ENCODE data around the gene SMNDC1.

Gene SMNDC1

DNA sequence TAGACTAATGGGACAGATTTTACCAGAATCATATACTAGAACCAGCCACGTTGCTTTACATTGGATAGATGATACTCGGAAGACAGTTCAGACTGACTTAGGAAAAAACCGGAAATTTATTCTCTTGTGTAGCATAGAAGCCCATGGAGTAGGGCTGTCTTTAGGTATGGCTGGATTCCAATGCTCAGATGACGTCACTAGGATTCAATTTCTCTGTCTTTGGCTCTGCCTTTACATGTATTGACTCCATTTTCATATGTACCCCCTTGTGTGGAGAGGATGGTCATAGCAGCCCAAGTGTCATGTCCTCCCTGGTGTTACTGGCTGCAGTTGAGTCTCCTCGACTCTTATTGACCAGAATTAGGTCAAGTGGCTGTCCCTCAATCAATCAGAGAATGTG, 39.2 kb upstream of the SMNDC1 start:
- Histone ChIP-seq H3K4ac (ENCODE audit: low read depth, low read length) (no peak overlapping the region), H2AK5ac (ENCODE audit: low read length) (no peak overlapping the region), H3K23ac (ENCODE audit: low read length) (peak overlapping the region; percentile 56)

DNA sequence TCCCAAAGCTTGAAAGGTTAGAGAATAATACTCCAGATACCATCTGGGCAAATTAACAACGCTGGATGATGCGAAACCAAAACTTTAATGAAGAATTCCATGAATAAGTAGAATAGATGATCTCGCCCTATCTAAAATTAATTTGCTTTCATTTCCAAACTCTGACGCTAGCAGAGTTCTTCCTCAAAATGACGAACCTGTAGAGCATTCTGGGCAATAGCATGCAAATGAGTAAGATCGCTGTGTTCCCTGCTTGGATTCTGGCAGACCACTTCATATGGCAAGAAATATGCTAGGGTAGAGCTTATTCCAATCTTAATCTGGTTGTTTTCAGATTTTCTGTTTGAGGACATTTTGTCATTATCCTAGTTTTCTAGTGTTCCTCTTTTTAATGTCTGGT, 36.1 kb upstream of the SMNDC1 start:
- no CpG with 5 or more reads among the region's 6 CpGs for WGBS (ENCODE audit: extremely low coverage, insufficient coverage, low lambda C conversion rate)
- H2AK5ac ChIP-seq (ENCODE audit: low read length): no peak overlapping the region
- H3K27ac ChIP-seq (ENCODE audit: low read depth, low read length): no peak overlapping the region
- no peak overlapping the region for H3K18ac ChIP-seq (ENCODE audit: low read length)
- H3K27me3 ChIP-seq (ENCODE audit: insufficient read depth, low read length, poor library complexity): no peaks in the 10 kb centered on the region
- H2BK15ac ChIP-seq (replicated peaks; ENCODE audit: low read depth): no peak overlapping the region
- no peak overlapping the region for H4K5ac ChIP-seq (ENCODE audit: low read length)
- no peak overlapping the region for H3K4ac ChIP-seq (ENCODE audit: low read depth, low read length)
- H3K56ac ChIP-seq (ENCODE audit: low read length): no peak overlapping the region
- H3K36me3 ChIP-seq (ENCODE audit: control insufficient read depth, insufficient read depth, low read length): no peaks in the 10 kb centered on the region
- H3K4me1 ChIP-seq (ENCODE audit: control insufficient read depth, low read depth, low read length): peaks cover 3% of the 10 kb centered on the region
- no peaks in the 10 kb centered on the region for H3K79me2 ChIP-seq (ENCODE audit: control insufficient read depth, insufficient read depth, low read length)
- no peak overlapping the region for H3K4me2 ChIP-seq (ENCODE audit: low read length)
- H4K8ac ChIP-seq (ENCODE audit: low read depth, low read length): no peak overlapping the region
- H3K79me1 ChIP-seq (ENCODE audit: low read length): no peaks in the 10 kb centered on the region
- H3K4me3 ChIP-seq (ENCODE audit: low read length): no peak overlapping the region
- no peak overlapping the region for H2BK5ac ChIP-seq (ENCODE audit: low read length)
- no peak overlapping the region for H3K9ac ChIP-seq (ENCODE audit: low read length)
- no peak for DNase-seq
- no peak overlapping the region for H3K23ac ChIP-seq (ENCODE audit: low read length)
- no peak overlapping the region for H2BK120ac ChIP-seq (ENCODE audit: low read depth, low read length)

More for the DNA sequence above, 39.2 kb upstream of the SMNDC1 start:
- no peak overlapping the region for H2BK15ac ChIP-seq (replicated peaks; ENCODE audit: low read depth)
- WGBS (ENCODE audit: extremely low coverage, insufficient coverage, low lambda C conversion rate): no CpG with 5 or more reads among the region's 5 CpGs
- no peaks in the 10 kb centered on the region for H3K79me1 ChIP-seq (ENCODE audit: low read length)
- no peak overlapping the region for H2BK120ac ChIP-seq (ENCODE audit: low read depth, low read length)
- H3K4me2 ChIP-seq (ENCODE audit: low read length): no peak overlapping the region
- DNase-seq: no peak
- no peaks in the 10 kb centered on the region for H3K4me1 ChIP-seq (ENCODE audit: control insufficient read depth, low read depth, low read length)
- no peak overlapping the region for H2BK5ac ChIP-seq (ENCODE audit: low read length)
- no peak overlapping the region for H3K27ac ChIP-seq (ENCODE audit: low read depth, low read length)
- no peak overlapping the region for H4K5ac ChIP-seq (ENCODE audit: low read length)
- H3K18ac ChIP-seq (ENCODE audit: low read length): no peak overlapping the region
- no peaks in the 10 kb centered on the region for H3K36me3 ChIP-seq (ENCODE audit: control insufficient read depth, insufficient read depth, low read length)
- no peak overlapping the region for H3K9ac ChIP-seq (ENCODE audit: low read length)
- H3K4me3 ChIP-seq (ENCODE audit: low read length): no peak overlapping the region
- no peak overlapping the region for H4K8ac ChIP-seq (ENCODE audit: low read depth, low read length)
- no peaks in the 10 kb centered on the region for H3K79me2 ChIP-seq (ENCODE audit: control insufficient read depth, insufficient read depth, low read length)
- no peaks in the 10 kb centered on the region for H3K27me3 ChIP-seq (ENCODE audit: insufficient read depth, low read length, poor library complexity)
- H3K56ac ChIP-seq (ENCODE audit: low read length): no peak overlapping the region

DNA sequence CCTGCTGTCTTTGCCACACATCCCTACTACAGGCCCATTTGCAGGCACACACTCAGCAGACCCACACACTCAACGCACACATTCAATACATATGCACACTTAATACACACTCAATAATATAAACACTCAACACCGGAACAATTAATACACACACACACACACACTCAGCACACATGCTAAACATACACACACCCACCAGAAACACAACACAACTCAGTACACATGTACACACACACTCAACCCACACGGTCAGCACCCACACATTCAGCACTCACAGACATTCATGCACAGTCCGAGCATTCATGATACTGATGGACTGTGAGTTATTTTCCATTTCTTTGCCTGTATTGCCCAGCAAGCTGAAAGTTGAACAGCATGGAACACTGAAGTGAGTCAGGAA, 35.4 kb upstream of the SMNDC1 start:
- no peak overlapping the region for H3K23ac ChIP-seq (ENCODE audit: low read length)
- H4K5ac ChIP-seq (ENCODE audit: low read length): no peak overlapping the region
- no peak overlapping the region for H3K18ac ChIP-seq (ENCODE audit: low read length)
- no peak overlapping the region for H3K4ac ChIP-seq (ENCODE audit: low read depth, low read length)
- H2BK120ac ChIP-seq (ENCODE audit: low read depth, low read length): no peak overlapping the region
- H2AK5ac ChIP-seq (ENCODE audit: low read length): no peak overlapping the region
- no peaks in the 10 kb centered on the region for H3K79me2 ChIP-seq (ENCODE audit: control insufficient read depth, insufficient read depth, low read length)
- no peak overlapping the region for H2BK5ac ChIP-seq (ENCODE audit: low read length)
- H3K27ac ChIP-seq (ENCODE audit: low read depth, low read length): no peak overlapping the region
- no peak overlapping the region for H3K4me3 ChIP-seq (ENCODE audit: low read length)
- no peak overlapping the region for H3K56ac ChIP-seq (ENCODE audit: low read length)
- peaks cover 3% of the 10 kb centered on the region for H3K4me1 ChIP-seq (ENCODE audit: control insufficient read depth, low read depth, low read length)
- no peaks in the 10 kb centered on the region for H3K36me3 ChIP-seq (ENCODE audit: control insufficient read depth, insufficient read depth, low read length)
- H3K27me3 ChIP-seq (ENCODE audit: insufficient read depth, low read length, poor library complexity): no peaks in the 10 kb centered on the region
- H3K4me2 ChIP-seq (ENCODE audit: low read length): no peak overlapping the region
- H4K8ac ChIP-seq (ENCODE audit: low read depth, low read length): no peak overlapping the region
- no peak overlapping the region for H2BK15ac ChIP-seq (replicated peaks; ENCODE audit: low read depth)
- H3K9ac ChIP-seq (ENCODE audit: low read length): no peak overlapping the region
- 100% methylated on average over 2 of the region's 4 CpGs for WGBS (ENCODE audit: extremely low coverage, insufficient coverage, low lambda C conversion rate)
- no peak for DNase-seq
- no peaks in the 10 kb centered on the region for H3K79me1 ChIP-seq (ENCODE audit: low read length)

DNA sequence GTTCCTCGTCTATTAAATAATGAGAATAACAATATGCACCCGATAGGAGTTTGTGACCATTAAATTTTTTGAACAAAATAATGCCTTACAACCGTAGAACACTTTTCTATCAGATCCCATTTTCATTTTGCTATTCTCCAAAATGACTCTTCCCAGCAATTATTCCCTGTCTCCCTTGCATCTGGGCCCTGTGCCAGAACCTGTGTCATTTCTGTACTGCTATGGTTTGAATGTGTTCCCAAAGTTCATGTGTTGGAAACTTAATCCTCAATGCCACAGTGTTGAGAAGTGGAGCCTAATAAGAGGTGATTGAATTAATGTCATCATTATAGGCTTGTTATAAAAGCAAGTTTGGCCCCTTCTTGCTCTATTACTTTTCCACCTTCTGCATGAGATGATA, 33.2 kb upstream of the SMNDC1 start:
- H3K27ac ChIP-seq (ENCODE audit: low read depth, low read length): no peak overlapping the region
- no peak overlapping the region for H3K9ac ChIP-seq (ENCODE audit: low read length)
- H3K4ac ChIP-seq (ENCODE audit: low read depth, low read length): no peak overlapping the region
- no peaks in the 10 kb centered on the region for H3K36me3 ChIP-seq (ENCODE audit: control insufficient read depth, insufficient read depth, low read length)
- no peak overlapping the region for H2BK15ac ChIP-seq (replicated peaks; ENCODE audit: low read depth)
- H2BK5ac ChIP-seq (ENCODE audit: low read length): no peak overlapping the region
- no peak overlapping the region for H3K4me3 ChIP-seq (ENCODE audit: low read length)
- H3K56ac ChIP-seq (ENCODE audit: low read length): no peak overlapping the region
- no peak overlapping the region for H4K8ac ChIP-seq (ENCODE audit: low read depth, low read length)
- no peak overlapping the region for H3K4me2 ChIP-seq (ENCODE audit: low read length)
- no peaks in the 10 kb centered on the region for H3K27me3 ChIP-seq (ENCODE audit: insufficient read depth, low read length, poor library complexity)
- no peaks in the 10 kb centered on the region for H3K79me2 ChIP-seq (ENCODE audit: control insufficient read depth, insufficient read depth, low read length)
- peaks cover 3% of the 10 kb centered on the region for H3K4me1 ChIP-seq (ENCODE audit: control insufficient read depth, low read depth, low read length)
- H3K79me1 ChIP-seq (ENCODE audit: low read length): no peaks in the 10 kb centered on the region
- H3K18ac ChIP-seq (ENCODE audit: low read length): no peak overlapping the region
- no peak overlapping the region for H4K5ac ChIP-seq (ENCODE audit: low read length)
- H2BK120ac ChIP-seq (ENCODE audit: low read depth, low read length): no peak overlapping the region
- no CpG with 5 or more reads among the region's 3 CpGs for WGBS (ENCODE audit: extremely low coverage, insufficient coverage, low lambda C conversion rate)
- H3K23ac ChIP-seq (ENCODE audit: low read length): no peak overlapping the region
- no peak for DNase-seq
- H2AK5ac ChIP-seq (ENCODE audit: low read length): no peak overlapping the region

DNA sequence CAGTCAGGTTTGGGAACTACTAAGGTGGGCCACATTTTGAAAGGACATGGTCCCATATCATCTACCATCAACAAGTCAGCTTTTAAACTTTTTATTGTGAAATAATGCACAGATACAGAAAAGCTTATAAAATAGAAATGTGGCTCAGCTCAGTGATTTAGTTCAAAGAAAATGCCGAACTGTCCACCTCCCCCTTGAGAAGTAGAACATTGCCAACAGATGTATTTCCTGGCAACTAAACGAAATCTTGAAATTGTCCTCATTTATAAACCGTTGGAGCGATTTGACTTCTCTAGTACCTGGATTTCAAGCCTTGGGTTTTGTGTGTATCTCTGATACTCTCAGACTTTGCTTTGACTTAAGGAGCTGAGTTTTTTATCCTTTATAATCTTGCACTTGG, 32.7 kb upstream of the SMNDC1 start:
- Histone ChIP-seq H3K27me3 (ENCODE audit: insufficient read depth, low read length, poor library complexity) (no peaks in the 10 kb centered on the region), H3K79me2 (ENCODE audit: control insufficient read depth, insufficient read depth, low read length) (no peaks in the 10 kb centered on the region), H3K4me2 (ENCODE audit: low read length) (no peak overlapping the region), H3K79me1 (ENCODE audit: low read length) (no peaks in the 10 kb centered on the region), H2BK5ac (ENCODE audit: low read length) (no peak overlapping the region), H2BK120ac (ENCODE audit: low read depth, low read length) (no peak overlapping the region), H2AK5ac (ENCODE audit: low read length) (no peak overlapping the region), H4K5ac (ENCODE audit: low read length) (no peak overlapping the region), H3K23ac (ENCODE audit: low read length) (no peak overlapping the region), H3K18ac (ENCODE audit: low read length) (no peak overlapping the region), H3K36me3 (ENCODE audit: control insufficient read depth, insufficient read depth, low read length) (no peaks in the 10 kb centered on the region), H3K4ac (ENCODE audit: low read depth, low read length) (no peak overlapping the region), H3K56ac (ENCODE audit: low read length) (no peak overlapping the region), H3K4me3 (ENCODE audit: low read length) (no peak overlapping the region), H2BK15ac (replicated peaks; ENCODE audit: low read depth) (no peak overlapping the region), H4K8ac (ENCODE audit: low read depth, low read length) (no peak overlapping the region), H3K9ac (ENCODE audit: low read length) (no peak overlapping the region), H3K27ac (ENCODE audit: low read depth, low read length) (no peak overlapping the region), H3K4me1 (ENCODE audit: control insufficient read depth, low read depth, low read length) (peaks cover 3% of the 10 kb centered on the region)
- no peak for DNase-seq
- WGBS (ENCODE audit: extremely low coverage, insufficient coverage, low lambda C conversion rate): no CpG with 5 or more reads among the region's 4 CpGs

DNA sequence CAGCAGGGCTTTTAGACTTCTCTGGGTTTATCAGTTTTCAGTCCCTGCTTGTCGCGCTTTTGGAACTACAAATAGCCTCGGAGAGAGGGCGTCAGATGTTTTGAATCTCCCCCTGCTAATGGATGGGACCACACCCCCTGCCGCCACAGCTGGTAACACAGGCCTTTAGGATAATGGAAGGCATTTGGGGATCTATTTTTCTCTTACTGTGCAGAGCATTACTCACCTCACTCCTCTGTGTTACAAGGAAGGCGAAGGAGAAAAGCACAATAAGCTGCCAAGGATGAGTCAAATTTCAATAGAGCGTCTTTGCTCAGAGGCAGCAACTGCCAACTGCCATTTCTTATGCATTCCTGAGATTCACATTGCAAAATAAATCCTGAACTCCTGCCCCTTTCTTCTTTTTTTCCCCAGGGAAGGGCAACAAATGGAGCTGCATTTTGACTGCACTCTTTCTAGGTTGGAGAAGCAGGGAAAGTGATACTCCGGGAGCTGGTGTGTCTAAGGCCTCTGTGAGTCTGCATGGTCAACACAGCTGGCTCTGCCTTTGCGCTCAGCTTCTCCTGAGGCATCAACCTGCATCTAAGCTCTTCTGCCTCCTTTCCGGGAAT, 31.5 kb upstream of the SMNDC1 start:
- Histone ChIP-seq H3K56ac (ENCODE audit: low read length) (no peak overlapping the region), H4K5ac (ENCODE audit: low read length) (no peak overlapping the region), H2BK120ac (ENCODE audit: low read depth, low read length) (no peak overlapping the region), H4K8ac (ENCODE audit: low read depth, low read length) (no peak overlapping the region), H3K4me1 (ENCODE audit: control insufficient read depth, low read depth, low read length) (peaks cover 3% of the 10 kb centered on the region), H3K18ac (ENCODE audit: low read length) (no peak overlapping the region), H3K27ac (ENCODE audit: low read depth, low read length) (no peak overlapping the region), H2BK5ac (ENCODE audit: low read length) (no peak overlapping the region), H3K4me3 (ENCODE audit: low read length) (no peak overlapping the region), H3K79me1 (ENCODE audit: low read length) (no peaks in the 10 kb centered on the region), H2BK15ac (replicated peaks; ENCODE audit: low read depth) (no peak overlapping the region), H3K23ac (ENCODE audit: low read length) (no peak overlapping the region), H2AK5ac (ENCODE audit: low read length) (no peak overlapping the region), H3K4ac (ENCODE audit: low read depth, low read length) (no peak overlapping the region), H3K36me3 (ENCODE audit: control insufficient read depth, insufficient read depth, low read length) (no peaks in the 10 kb centered on the region), H3K4me2 (ENCODE audit: low read length) (no peak overlapping the region), H3K79me2 (ENCODE audit: control insufficient read depth, insufficient read depth, low read length) (no peaks in the 10 kb centered on the region), H3K27me3 (ENCODE audit: insufficient read depth, low read length, poor library complexity) (no peaks in the 10 kb centered on the region), H3K9ac (ENCODE audit: low read length) (no peak overlapping the region)
- WGBS (ENCODE audit: extremely low coverage, insufficient coverage, low lambda C conversion rate): no CpG with 5 or more reads among the region's 10 CpGs
- peak; percentile 57 for DNase-seq
